ENCODE results near the gene VAV2. TPM values are rescaled to one million over a fixed set of nuclear protein-coding genes. Genes with fewer than 3 reads are reported as not detected.

The VAV2 gene
- total RNA-seq, 1 experiment from 2014 or later = 9.7 TPM

DNA sequence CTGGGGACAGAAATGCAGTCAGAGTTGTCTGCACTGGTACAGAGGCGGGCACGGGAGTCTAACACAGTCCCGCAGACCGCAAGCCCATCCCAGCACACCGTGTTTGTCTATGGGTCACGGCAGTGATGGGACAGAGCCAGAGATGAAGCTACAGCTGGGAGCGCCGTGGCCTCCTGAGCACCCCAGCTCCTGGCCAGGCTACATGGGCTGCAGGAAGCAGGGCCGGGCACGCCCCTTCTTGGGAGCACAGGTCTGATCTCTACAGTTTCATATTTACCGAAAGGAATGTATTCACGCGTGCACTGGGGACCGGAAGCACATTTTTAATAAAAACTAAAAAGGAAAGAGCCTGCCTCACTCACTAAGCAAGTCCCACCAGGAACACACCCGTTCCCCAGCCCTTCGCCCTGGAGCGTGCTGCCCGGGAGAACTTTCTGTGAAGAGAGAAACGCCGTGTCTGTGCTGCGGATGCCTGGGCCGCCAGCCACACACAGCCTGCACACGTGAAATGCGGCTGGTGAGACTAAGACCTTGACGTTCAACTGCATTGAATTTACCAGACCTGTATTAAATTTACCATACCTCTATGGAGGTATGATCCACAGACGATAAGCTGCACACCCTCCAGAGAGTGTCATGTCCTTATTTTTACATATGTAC is 81.1 kb downstream of the VAV2 start:
- Histone ChIP-seq H3K9ac (ENCODE audit: low read length) (no peak overlapping the region), H2AFZ (ENCODE audit: low read length) (no peak overlapping the region), H3K27ac (ENCODE audit: low read length) (no peak overlapping the region), H3K9me2 (replicated peaks; ENCODE audit: low read length) (no peaks in the 10 kb centered on the region), H4K20me1 (ENCODE audit: low read length) (no peaks in the 10 kb centered on the region), H3F3A (ENCODE audit: low read length, unreplicated experiment) (no peaks in the 10 kb centered on the region), H3K36me3 (ENCODE audit: low read depth, low read length) (no peaks in the 10 kb centered on the region), H3K4me1 (ENCODE audit: insufficient read depth, low read length) (no peaks in the 10 kb centered on the region), H3K4me2 (ENCODE audit: low read length) (no peak overlapping the region), H3K9me3 (ENCODE audit: low read length) (no peaks in the 10 kb centered on the region), H3K4me3 (ENCODE audit: low read length) (no peak overlapping the region), H3K79me2 (ENCODE audit: low read length) (peaks cover 31% of the 10 kb centered on the region), H3K27me3 (ENCODE audit: low read length) (no peaks in the 10 kb centered on the region)
- BruUV-seq (replicated peaks) = no TSS peak
- ATAC-seq (no peak), DNase-seq (no peak)
- CTCF ChIA-PET = no interaction called here
- intact Hi-C loops (cut with micrococcal nuclease) = no loop called here
- POLR2A ChIA-PET (ENCODE audit: unreplicated experiment) = no interaction called here
- TF ChIP-seq, protein P1, sequence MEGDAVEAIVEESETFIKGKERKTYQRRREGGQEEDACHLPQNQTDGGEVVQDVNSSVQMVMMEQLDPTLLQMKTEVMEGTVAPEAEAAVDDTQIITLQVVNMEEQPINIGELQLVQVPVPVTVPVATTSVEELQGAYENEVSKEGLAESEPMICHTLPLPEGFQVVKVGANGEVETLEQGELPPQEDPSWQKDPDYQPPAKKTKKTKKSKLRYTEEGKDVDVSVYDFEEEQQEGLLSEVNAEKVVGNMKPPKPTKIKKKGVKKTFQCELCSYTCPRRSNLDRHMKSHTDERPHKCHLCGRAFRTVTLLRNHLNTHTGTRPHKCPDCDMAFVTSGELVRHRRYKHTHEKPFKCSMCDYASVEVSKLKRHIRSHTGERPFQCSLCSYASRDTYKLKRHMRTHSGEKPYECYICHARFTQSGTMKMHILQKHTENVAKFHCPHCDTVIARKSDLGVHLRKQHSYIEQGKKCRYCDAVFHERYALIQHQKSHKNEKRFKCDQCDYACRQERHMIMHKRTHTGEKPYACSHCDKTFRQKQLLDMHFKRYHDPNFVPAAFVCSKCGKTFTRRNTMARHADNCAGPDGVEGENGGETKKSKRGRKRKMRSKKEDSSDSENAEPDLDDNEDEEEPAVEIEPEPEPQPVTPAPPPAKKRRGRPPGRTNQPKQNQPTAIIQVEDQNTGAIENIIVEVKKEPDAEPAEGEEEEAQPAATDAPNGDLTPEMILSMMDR (conservative IDR thresholded peaks at IDR 0.05; ENCODE audit: low read depth, low read length) = no peak
- TF ChIP-seq EZH2phosphoT487 (IDR thresholded peaks at IDR 0.05; ENCODE audit: borderline replicate concordance, low read length) (no peak), EZH2 (IDR thresholded peaks at IDR 0.05; ENCODE audit: low read length, unreplicated experiment) (no peak)

DNA sequence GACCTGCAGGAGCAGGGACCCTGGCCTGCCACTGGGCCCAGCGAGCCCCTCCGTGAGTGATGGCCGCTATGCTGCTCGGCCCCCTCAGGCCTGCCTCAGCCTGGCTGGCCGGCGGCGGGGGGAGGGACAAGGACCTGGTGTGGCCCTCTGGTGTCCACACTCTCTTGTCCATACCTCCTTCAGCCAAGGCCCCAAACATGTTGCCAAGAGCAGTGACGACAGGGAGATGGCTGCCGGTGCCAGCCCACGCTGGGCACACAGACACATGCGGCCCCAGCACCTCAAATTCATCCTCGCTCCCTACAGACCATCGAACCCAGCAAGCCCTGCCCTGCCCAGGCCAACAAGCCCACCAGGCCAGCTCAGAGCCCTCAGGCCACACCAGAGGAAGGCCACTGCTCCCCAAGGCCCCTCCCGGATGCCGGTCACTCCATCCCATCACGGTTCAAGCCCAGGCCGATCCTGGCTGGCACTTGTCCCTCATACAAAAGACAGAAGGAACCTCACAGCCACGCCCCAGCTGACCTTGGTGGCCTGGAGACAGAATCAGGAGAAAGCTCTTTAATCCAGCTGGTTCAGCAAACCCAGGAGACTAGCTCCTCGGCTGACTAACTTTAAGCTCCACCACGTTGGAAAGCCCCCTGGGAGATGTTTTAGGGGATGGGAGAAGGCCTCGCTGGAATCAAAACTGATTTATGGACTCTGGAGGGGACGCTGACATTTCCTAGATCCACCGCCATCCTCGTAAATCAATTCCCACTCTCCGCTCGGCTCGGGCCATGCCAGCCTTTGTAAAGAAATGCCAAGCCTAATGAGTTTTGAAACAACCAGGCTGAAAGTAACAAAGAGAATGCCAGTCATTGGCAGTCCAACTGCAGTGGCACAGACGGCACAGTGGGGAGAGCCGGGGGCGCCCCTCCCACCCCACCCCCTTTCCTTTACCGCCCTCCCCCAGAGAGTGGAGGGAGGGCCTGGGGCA is 84.9 kb downstream of the VAV2 start:
- no peaks in the 10 kb centered on the region for H3K36me3 ChIP-seq (ENCODE audit: low read depth, low read length)
- TF ChIP-seq EZH2phosphoT487 (IDR thresholded peaks at IDR 0.05; ENCODE audit: borderline replicate concordance, low read length) = no peak
- TF ChIP-seq EZH2 (IDR thresholded peaks at IDR 0.05; ENCODE audit: low read length, unreplicated experiment) = no peak
- TF ChIP-seq, protein P1 (conservative IDR thresholded peaks at IDR 0.05; ENCODE audit: low read depth, low read length) = no peak
- intact Hi-C loops (cut with micrococcal nuclease) = no loop called here
- H3K79me2 ChIP-seq (ENCODE audit: low read length) = peaks cover 17% of the 10 kb centered on the region
- CTCF ChIA-PET = no interaction called here
- no peak overlapping the region for H3K27ac ChIP-seq (ENCODE audit: low read length)
- H4K20me1 ChIP-seq (ENCODE audit: low read length) = no peaks in the 10 kb centered on the region
- H3K27me3 ChIP-seq (ENCODE audit: low read length) = no peaks in the 10 kb centered on the region
- ATAC-seq (no peak), DNase-seq (no peak)
- POLR2A ChIA-PET (ENCODE audit: unreplicated experiment) = interaction anchor here (0.5 kb wide), 1 partner anchor 34 kb away, joined by 11 read pairs; no protein-coding TSS in a partner anchor
- H3K9me2 ChIP-seq (replicated peaks; ENCODE audit: low read length) = no peaks in the 10 kb centered on the region
- no peak overlapping the region for H3K4me2 ChIP-seq (ENCODE audit: low read length)
- H3K9me3 ChIP-seq (ENCODE audit: low read length) = no peaks in the 10 kb centered on the region
- no peak overlapping the region for H2AFZ ChIP-seq (ENCODE audit: low read length)
- H3K9ac ChIP-seq (ENCODE audit: low read length) = no peak overlapping the region
- H3K4me1 ChIP-seq (ENCODE audit: insufficient read depth, low read length) = no peaks in the 10 kb centered on the region
- BruUV-seq (replicated peaks) = no TSS peak
- H3F3A ChIP-seq (ENCODE audit: low read length, unreplicated experiment) = no peaks in the 10 kb centered on the region
- no peak overlapping the region for H3K4me3 ChIP-seq (ENCODE audit: low read length)
